SK-N-SH treated with all-trans-retinoic acid at 6 μM for 48 hours (cell line): ENCODE measurements around the gene RRH.

Experiments used
- ARNTL ChIP-seq: fragments of 450-650 bp; formaldehyde crosslinking; IDR thresholded peaks from 2 replicates; pipeline ENCODE4 v1.5.0; 2020; ENCODE audit warnings: low read depth, mild to moderate bottlenecking, moderate library complexity, borderline replicate concordance
- ESRRG ChIP-seq: fragments of 250-450 bp; sonication (Bioruptor Pico); IDR thresholded peaks from 2 replicates; pipeline ENCODE4 v1.6.1; 2021; ENCODE audit warnings: mild to moderate bottlenecking
- PPARA ChIP-seq: fragments of 250-450 bp; sonication (Bioruptor Pico); IDR thresholded peaks from 2 replicates; pipeline ENCODE4 v1.5.0; 2020; ENCODE audit warnings: mild to moderate bottlenecking, borderline replicate concordance
- RARB ChIP-seq: fragments of 250-450 bp; sonication (Bioruptor Pico); IDR thresholded peaks from 2 replicates; pipeline ENCODE4 v1.8.0; 2021; ENCODE audit warnings: mild to moderate bottlenecking, moderate library complexity
- TOX ChIP-seq: fragments of 250-450 bp; sonication (Bioruptor Pico); IDR thresholded peaks from 2 replicates; pipeline ENCODE4 v1.8.0; 2021; ENCODE audit warnings: mild to moderate bottlenecking, moderate library complexity, borderline replicate concordance
- ZNF565 ChIP-seq: fragments of 450-650 bp; formaldehyde crosslinking; conservative IDR thresholded peaks from 2 replicates; pipeline ENCODE4 v1.5.0; 2020; ENCODE audit warnings: low read depth, mild to moderate bottlenecking, moderate library complexity
- TF ChIP-seq, protein P1 (sequence below): fragments of 250-450 bp; sonication (Bioruptor Pico); IDR thresholded peaks from 2 replicates; pipeline ENCODE4 v1.8.0; 2020; ENCODE audit warnings: mild to moderate bottlenecking, moderate library complexity, borderline replicate concordance
- TF ChIP-seq, protein P2 (sequence below): fragments of 250-450 bp; sonication (Bioruptor Pico); IDR thresholded peaks from 2 replicates; pipeline ENCODE4 v1.5.1; 2020; ENCODE audit warnings: low read depth, mild to moderate bottlenecking, moderate library complexity

DNA sequence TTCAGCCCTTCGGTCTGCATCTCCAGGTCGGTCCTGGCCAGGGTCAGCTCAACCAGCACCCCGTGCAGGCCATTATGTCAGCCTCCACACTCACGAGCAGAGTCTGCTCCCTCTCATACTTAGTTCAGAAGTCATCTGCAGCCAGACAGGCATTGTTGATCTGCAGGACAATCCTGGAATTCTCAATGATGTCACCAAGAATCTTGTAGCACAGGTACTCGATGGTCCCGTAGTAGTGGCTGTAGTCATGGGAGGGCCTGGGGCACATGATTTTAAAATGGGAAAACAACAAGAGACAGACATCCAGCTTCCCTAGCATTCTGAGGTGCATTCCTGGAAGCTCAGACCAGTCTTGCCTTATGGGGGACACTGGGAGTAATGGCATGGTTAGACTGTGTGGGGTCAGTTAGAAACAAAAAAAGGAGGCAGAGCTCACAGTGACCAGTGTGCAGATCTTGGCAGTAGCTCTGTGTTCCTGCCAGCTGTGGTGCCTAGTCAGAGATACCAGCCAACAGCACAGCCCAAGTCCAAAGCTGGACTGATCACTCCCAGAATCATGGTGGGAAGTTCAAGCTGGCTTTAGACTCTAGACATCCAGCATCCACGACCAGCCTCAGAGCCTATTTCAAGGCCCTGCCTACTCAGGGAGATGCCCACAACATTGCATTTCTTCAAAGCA lies 52.0 kb downstream of the RRH start:
- TF ChIP-seq TOX (CRISPR knock-in tag) = no peak
- no peak for TF ChIP-seq ESRRG (CRISPR knock-in tag)
- TF ChIP-seq RARB = no peak
- TF ChIP-seq ZNF565 = no peak
- TF ChIP-seq, protein P1, sequence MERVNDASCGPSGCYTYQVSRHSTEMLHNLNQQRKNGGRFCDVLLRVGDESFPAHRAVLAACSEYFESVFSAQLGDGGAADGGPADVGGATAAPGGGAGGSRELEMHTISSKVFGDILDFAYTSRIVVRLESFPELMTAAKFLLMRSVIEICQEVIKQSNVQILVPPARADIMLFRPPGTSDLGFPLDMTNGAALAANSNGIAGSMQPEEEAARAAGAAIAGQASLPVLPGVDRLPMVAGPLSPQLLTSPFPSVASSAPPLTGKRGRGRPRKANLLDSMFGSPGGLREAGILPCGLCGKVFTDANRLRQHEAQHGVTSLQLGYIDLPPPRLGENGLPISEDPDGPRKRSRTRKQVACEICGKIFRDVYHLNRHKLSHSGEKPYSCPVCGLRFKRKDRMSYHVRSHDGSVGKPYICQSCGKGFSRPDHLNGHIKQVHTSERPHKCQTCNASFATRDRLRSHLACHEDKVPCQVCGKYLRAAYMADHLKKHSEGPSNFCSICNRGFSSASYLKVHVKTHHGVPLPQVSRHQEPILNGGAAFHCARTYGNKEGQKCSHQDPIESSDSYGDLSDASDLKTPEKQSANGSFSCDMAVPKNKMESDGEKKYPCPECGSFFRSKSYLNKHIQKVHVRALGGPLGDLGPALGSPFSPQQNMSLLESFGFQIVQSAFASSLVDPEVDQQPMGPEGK (CRISPR knock-in tag) = no peak
- TF ChIP-seq PPARA (CRISPR knock-in tag) = no peak
- TF ChIP-seq, protein P2, sequence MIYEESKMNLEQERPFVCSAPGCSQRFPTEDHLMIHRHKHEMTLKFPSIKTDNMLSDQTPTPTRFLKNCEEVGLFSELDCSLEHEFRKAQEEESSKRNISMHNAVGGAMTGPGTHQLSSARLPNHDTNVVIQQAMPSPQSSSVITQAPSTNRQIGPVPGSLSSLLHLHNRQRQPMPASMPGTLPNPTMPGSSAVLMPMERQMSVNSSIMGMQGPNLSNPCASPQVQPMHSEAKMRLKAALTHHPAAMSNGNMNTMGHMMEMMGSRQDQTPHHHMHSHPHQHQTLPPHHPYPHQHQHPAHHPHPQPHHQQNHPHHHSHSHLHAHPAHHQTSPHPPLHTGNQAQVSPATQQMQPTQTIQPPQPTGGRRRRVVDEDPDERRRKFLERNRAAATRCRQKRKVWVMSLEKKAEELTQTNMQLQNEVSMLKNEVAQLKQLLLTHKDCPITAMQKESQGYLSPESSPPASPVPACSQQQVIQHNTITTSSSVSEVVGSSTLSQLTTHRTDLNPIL = no peak
- TF ChIP-seq ARNTL = no peak
